CD4-positive, alpha-beta T cell (primary cell): ENCODE results near the gene STX1A. TPM values are rescaled to one million over a fixed set of nuclear protein-coding genes. Genes with fewer than 3 reads are reported as not detected.

Experiments used
- ATAC-seq: fragments of 200-7000 bp; cut with Tn5 transposase; one replicate; pipeline ENCODE4 v1.10.0; 2022; ENCODE audit warnings: mild to moderate bottlenecking; ENCODE audit not compliant: poor library complexity
- CTCF ChIA-PET: fragments of 350-600 bp; sonication (Branson Sonifier 250); formaldehyde crosslinking; loops from one replicate; lab custom pipeline; 2021; ENCODE audit warnings: antibody characterized with exemption, inconsistent platforms; lab: Charles Lee
- POLR2A ChIA-PET: fragments of 350-600 bp; sonication (Branson Sonifier 250); formaldehyde crosslinking; loops from one replicate; lab custom pipeline; 2021; ENCODE audit warnings: antibody characterized with exemption, inconsistent platforms; lab: Charles Lee
- DNase-seq, 14 experiments: peaks; one replicate each; pipeline ENCODE4 v3.0.0-alpha.2; 2013 to 2020; ENCODE audit warnings: mixed read lengths in 2 of 14
- H3K27ac ChIP-seq, 2 donors: one replicate each; pipeline versions ENCODE4 v1.5.1 to v1.7.0; 2013; ENCODE audit warnings: low read length in 2 of 2, low read depth in 1 of 2, mild to moderate bottlenecking in 1 of 2
- H3K27me3 ChIP-seq, 2 experiments: 1 replicate in 1 of 2; 2 replicates in 1 of 2; pipeline versions ENCODE4 v1.6.1 to v1.7.0; 2013; ENCODE audit warnings: low read length in 2 of 2, control low read depth in 1 of 2, mild to moderate bottlenecking in 1 of 2, moderate library complexity in 1 of 2; ENCODE audit not compliant: insufficient read depth in 2 of 2, control insufficient read depth in 1 of 2
- H3K36me3 ChIP-seq: one replicate; pipeline ENCODE4 v1.6.1; 2013; ENCODE audit warnings: low read length, control low read depth; ENCODE audit not compliant: insufficient read depth
- H3K4me1 ChIP-seq: one replicate; pipeline ENCODE4 v1.6.1; 2013; ENCODE audit warnings: low read length, control low read depth; ENCODE audit not compliant: insufficient read depth
- H3K4me3 ChIP-seq: one replicate; pipeline ENCODE4 v1.5.1; 2013; ENCODE audit warnings: mild to moderate bottlenecking, low read length, moderate library complexity
- H3K9me3 ChIP-seq, 2 experiments: 1 replicate in 1 of 2; 2 replicates in 1 of 2; pipeline versions ENCODE4 v1.6.1 to v1.7.0; 2013; ENCODE audit warnings: low read length in 2 of 2, mild to moderate bottlenecking in 2 of 2, control low read depth in 1 of 2, moderate library complexity in 1 of 2; ENCODE audit not compliant: control insufficient read depth in 1 of 2, insufficient read depth in 1 of 2
- H3K27ac Mint-ChIP-seq: one replicate; pipeline ENCODE4 v1.8.0; 2020; ENCODE audit warnings: mixed read lengths
- H3K27me3 Mint-ChIP-seq: one replicate; pipeline ENCODE4 v1.8.0; 2021; ENCODE audit warnings: mixed read lengths
- H3K36me3 Mint-ChIP-seq: one replicate; pipeline ENCODE4 v1.8.0; 2021; ENCODE audit warnings: low read depth, mixed read lengths
- H3K4me1 Mint-ChIP-seq: one replicate; pipeline ENCODE4 v1.8.0; 2021; ENCODE audit warnings: low read depth, mixed read lengths
- H3K4me3 Mint-ChIP-seq: one replicate; pipeline ENCODE4 v1.8.0; 2020; ENCODE audit warnings: mild to moderate bottlenecking, mixed read lengths
- H3K9me3 Mint-ChIP-seq: one replicate; pipeline ENCODE4 v1.8.0; 2020; ENCODE audit warnings: mixed read lengths
- intact Hi-C, 2 experiments: fragments of 100-400 bp; cut with DNase I in 1 of 2; cut with micrococcal nuclease in 1 of 2; formaldehyde crosslinking; loops; one replicate each; pipeline versions ENCODE4 v1.15.1 to v1.9.0; 2023 to 2025; cut with DNase I, micrococcal nuclease
- total RNA-seq, 174 experiments: library from RNA in 2 of 174; stranded (reverse) in 2 of 174; gene quantifications; one replicate each; pipeline ENCODE4 v1.2.3 and lab custom pipeline; 2021 to 2026
- TF ChIP-seq, protein P1 (sequence below): fragments of 200-600 bp; IDR thresholded peaks from one replicate; pipeline ENCODE4 v1.8.0; 2022; ENCODE audit warnings: antibody characterized with exemption, mild to moderate bottlenecking

STX1A gene
- total RNA-seq, 2 experiments from 2014 or later: 15.5 to 20.7 TPM

DNA sequence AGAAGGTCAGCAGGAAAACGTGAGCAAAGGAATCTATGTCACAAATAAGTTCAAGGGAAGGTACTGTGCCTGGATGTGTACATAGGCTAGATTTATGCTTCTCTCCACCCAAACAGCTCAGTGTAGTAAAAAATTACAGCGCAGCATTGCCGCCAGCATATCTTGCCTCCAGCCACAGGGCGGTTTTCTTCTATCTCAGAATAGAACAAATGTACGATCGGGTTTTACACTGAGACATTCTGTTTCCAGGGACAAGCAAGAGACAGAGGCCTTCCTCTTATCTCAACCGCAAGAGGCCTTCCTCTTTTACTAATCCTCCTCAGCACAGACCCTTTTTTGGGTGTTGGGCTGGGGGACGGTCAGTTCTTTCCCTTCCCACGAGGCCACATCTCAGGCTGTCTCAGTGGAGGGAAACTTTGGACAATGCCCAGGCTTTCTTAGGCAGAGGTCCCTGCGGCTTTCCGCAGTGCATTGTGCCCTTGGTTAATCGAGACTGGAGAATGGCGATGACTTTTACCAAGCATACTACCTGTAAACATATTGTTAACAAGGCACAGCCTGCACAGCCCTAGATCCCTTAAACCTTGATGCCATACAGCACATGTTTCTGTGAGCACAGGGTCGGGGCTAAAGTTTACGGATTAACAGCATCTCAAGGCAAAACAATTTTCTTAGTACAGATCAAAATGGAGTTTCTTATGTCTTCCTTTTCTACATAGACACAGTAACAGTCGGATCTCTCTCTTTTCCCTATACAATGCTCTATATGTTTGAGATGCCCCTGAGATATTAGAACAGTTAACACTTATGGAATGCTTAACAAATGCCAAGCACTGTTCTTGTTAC lies 30.7 kb upstream of the STX1A start:
- H3K4me3 ChIP-seq: no peak overlapping the region
- H3K9me3 ChIP-seq: no peaks in the 10 kb centered on the region
- CTCF ChIA-PET: no interaction called here
- POLR2A ChIA-PET: no interaction called here
- no peaks in the 10 kb centered on the region for H3K4me1 ChIP-seq
- DNase-seq: no peak
- H3K27me3 Mint-ChIP-seq: peaks cover 21% of the 10 kb centered on the region
- H3K27me3 ChIP-seq: no peaks in the 10 kb centered on the region
- intact Hi-C loops: no loop called here
- H3K36me3 ChIP-seq: no peaks in the 10 kb centered on the region
- H3K27ac ChIP-seq: no peak overlapping the region
- H3K36me3 Mint-ChIP-seq: no peaks in the 10 kb centered on the region
- no peak for ATAC-seq
- H3K27ac Mint-ChIP-seq: no peak overlapping the region
- no peaks in the 10 kb centered on the region for H3K9me3 Mint-ChIP-seq
- TF ChIP-seq, protein P1, sequence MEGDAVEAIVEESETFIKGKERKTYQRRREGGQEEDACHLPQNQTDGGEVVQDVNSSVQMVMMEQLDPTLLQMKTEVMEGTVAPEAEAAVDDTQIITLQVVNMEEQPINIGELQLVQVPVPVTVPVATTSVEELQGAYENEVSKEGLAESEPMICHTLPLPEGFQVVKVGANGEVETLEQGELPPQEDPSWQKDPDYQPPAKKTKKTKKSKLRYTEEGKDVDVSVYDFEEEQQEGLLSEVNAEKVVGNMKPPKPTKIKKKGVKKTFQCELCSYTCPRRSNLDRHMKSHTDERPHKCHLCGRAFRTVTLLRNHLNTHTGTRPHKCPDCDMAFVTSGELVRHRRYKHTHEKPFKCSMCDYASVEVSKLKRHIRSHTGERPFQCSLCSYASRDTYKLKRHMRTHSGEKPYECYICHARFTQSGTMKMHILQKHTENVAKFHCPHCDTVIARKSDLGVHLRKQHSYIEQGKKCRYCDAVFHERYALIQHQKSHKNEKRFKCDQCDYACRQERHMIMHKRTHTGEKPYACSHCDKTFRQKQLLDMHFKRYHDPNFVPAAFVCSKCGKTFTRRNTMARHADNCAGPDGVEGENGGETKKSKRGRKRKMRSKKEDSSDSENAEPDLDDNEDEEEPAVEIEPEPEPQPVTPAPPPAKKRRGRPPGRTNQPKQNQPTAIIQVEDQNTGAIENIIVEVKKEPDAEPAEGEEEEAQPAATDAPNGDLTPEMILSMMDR: no peak
- no peak overlapping the region for H3K4me3 Mint-ChIP-seq
- H3K4me1 Mint-ChIP-seq: no peaks in the 10 kb centered on the region

DNA sequence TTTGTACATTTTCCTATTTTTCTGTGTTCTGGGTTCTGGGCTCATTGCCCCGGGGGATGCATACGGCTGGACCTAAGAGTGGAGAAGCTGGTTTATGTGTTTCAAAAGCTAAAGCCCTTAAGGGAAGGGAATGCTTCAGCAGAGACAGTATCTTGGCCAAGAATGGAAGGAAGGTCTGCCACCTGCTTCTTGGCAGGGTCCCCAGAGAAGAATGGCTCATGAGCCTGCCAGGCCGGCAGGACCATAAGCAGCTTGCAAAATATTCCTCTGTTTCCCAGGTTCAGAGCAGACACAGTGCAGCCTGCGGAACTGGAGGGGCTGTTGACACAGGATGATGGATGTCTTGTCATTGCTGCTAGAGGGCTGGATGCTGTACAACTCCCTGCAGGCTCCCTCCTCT lies 26.9 kb upstream of the STX1A start:
- Histone ChIP-seq H3K27ac (no peak overlapping the region), H3K36me3 (no peaks in the 10 kb centered on the region), H3K4me1 (no peaks in the 10 kb centered on the region), H3K27me3 (no peaks in the 10 kb centered on the region), H3K4me3 (no peak overlapping the region), H3K9me3 (no peaks in the 10 kb centered on the region)
- intact Hi-C loops: no loop called here
- POLR2A ChIA-PET: no interaction called here
- no peaks in the 10 kb centered on the region for H3K36me3 Mint-ChIP-seq
- DNase-seq (no peak), ATAC-seq (no peak)
- H3K4me3 Mint-ChIP-seq: no peak overlapping the region
- no peak overlapping the region for H3K27ac Mint-ChIP-seq
- TF ChIP-seq, protein P1: no peak
- no peaks in the 10 kb centered on the region for H3K9me3 Mint-ChIP-seq
- CTCF ChIA-PET: interaction anchor here (0.6 kb wide), 1 partner anchor 124 kb away, joined by 3 read pairs; no protein-coding TSS in a partner anchor
- no peaks in the 10 kb centered on the region for H3K4me1 Mint-ChIP-seq
- peaks cover 14% of the 10 kb centered on the region for H3K27me3 Mint-ChIP-seq

DNA sequence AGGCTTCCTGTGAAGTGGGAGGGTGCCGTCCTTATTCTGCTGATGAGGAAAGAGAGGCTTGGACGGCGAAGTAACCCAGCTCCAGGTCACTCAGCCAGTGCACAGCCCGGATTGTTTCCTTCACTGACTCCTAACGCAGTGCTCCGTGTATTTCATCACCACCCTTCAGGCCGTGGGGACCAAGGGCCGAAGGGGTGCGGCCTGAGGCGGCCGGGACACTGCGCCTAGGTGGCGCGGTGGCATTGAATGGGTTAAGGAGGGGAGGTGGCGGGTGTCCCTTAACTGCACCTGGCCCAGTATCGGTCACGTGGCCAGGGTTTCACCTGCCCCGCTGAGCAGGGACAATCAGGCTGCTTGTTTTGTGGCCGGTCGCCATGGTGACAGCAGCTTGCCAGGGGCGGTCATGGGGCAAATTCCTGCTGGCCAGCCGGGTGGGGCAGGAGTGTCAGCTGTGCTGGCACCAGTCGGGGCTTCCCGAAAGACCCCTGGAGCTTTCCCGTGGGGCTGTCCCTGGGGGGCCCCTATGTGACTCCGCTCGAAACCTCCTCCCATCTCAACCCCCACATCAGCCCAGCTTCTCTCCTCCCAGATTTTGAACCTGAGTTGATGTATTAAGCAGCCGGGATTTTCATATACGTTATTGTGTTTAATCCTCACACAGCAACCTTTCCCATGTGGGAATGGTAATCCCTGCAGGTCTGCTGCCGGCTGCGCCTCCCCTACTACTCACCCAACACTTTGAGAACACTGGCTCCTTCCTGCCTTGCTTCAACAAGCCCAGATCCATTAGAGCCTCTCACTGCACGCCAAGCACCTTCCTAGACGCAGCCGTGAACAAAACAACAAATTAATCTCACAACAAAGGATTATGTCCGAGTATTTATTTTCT lies 23.5 kb upstream of the STX1A start:
- Mint-ChIP-seq H3K4me3 (no peak overlapping the region), H3K9me3 (no peaks in the 10 kb centered on the region), H3K27ac (no peak overlapping the region), H3K27me3 (no peaks in the 10 kb centered on the region), H3K36me3 (no peaks in the 10 kb centered on the region), H3K4me1 (peaks cover 8% of the 10 kb centered on the region)
- ChIA-PET CTCF (no interaction called here), POLR2A (no interaction called here)
- ATAC-seq (no peak), DNase-seq (peak in 1 of 14 experiments; percentile 35)
- Histone ChIP-seq H3K4me1 (peaks cover 12% of the 10 kb centered on the region), H3K4me3 (no peak overlapping the region), H3K27me3 (no peaks in the 10 kb centered on the region), H3K9me3 (no peaks in the 10 kb centered on the region), H3K36me3 (no peaks in the 10 kb centered on the region), H3K27ac (no peak overlapping the region)
- TF ChIP-seq, protein P1: no peak
- intact Hi-C loops: no loop called here
